H9 (cell line): ENCODE data around the gene TNNI3. TPM values are rescaled to one million over a fixed set of nuclear protein-coding genes. Genes with fewer than 3 reads are reported as not detected.

Experiments used
- DNase-seq: peaks from one replicate; pipeline ENCODE4 v3.0.0-alpha.2; 2017
- H2AFZ ChIP-seq: one replicate; pipeline ENCODE4 v1.6.1; 2013; ENCODE audit warnings: mild to moderate bottlenecking, low read length, control low read depth, moderate library complexity
- H2AK5ac ChIP-seq: 2 replicates; pipeline ENCODE4 v1.6.1; 2013; ENCODE audit warnings: low read length, control low read depth, mixed read lengths; ENCODE audit not compliant: insufficient read length
- H2BK120ac ChIP-seq: one replicate; pipeline ENCODE4 v1.6.1; 2013; ENCODE audit warnings: low read depth, mild to moderate bottlenecking, low read length, control low read depth, inconsistent platforms; ENCODE audit not compliant: poor library complexity, severe bottlenecking
- H2BK12ac ChIP-seq: 2 replicates; pipeline ENCODE4 v1.6.1; 2013; ENCODE audit warnings: low read length, control low read depth, mixed read lengths, low read depth; ENCODE audit not compliant: insufficient read length
- H2BK15ac ChIP-seq: 2 replicates; pipeline ENCODE4 v1.6.1; 2013; ENCODE audit warnings: low read depth, low read length, control low read depth
- H2BK20ac ChIP-seq: one replicate; pipeline ENCODE4 v1.6.1; 2013; ENCODE audit warnings: low read depth, mild to moderate bottlenecking, low read length, control low read depth, inconsistent platforms; ENCODE audit not compliant: poor library complexity, severe bottlenecking
- H2BK5ac ChIP-seq: 2 replicates; pipeline ENCODE4 v1.6.1; 2013; ENCODE audit warnings: low read length, control low read depth, mixed read lengths; ENCODE audit not compliant: insufficient read length
- H3K14ac ChIP-seq: 2 replicates; pipeline ENCODE4 v1.6.1; 2013; ENCODE audit warnings: low read length, control low read depth; ENCODE audit not compliant: insufficient read depth
- H3K18ac ChIP-seq: 2 replicates; pipeline ENCODE4 v1.6.1; 2013; ENCODE audit warnings: low read depth, mild to moderate bottlenecking, mixed read lengths, low read length, control low read depth; ENCODE audit not compliant: insufficient read length
- H3K23ac ChIP-seq: 2 replicates; pipeline ENCODE4 v1.6.1; 2013; ENCODE audit warnings: low read length, control low read depth, mixed read lengths, low read depth; ENCODE audit not compliant: insufficient read length
- H3K23me2 ChIP-seq: 2 replicates; pipeline ENCODE4 v1.6.1; 2013; ENCODE audit warnings: low read depth, mild to moderate bottlenecking, mixed read lengths, low read length, control low read depth; ENCODE audit not compliant: insufficient read length, poor library complexity, severe bottlenecking
- H3K27ac ChIP-seq: 2 replicates; pipeline ENCODE4 v1.5.1; 2013; ENCODE audit warnings: low read length, control low read depth, mixed read lengths, low read depth; ENCODE audit not compliant: insufficient read length
- H3K27me3 ChIP-seq: 2 replicates; pipeline ENCODE4 v1.6.1; 2013; ENCODE audit warnings: low read length, control low read depth, inconsistent platforms; ENCODE audit not compliant: insufficient read depth
- H3K4ac ChIP-seq: 2 replicates; pipeline ENCODE4 v1.6.1; 2013; ENCODE audit warnings: low read depth, mild to moderate bottlenecking, control low read depth, inconsistent platforms, low read length, moderate library complexity
- H3K4me1 ChIP-seq: 2 replicates; pipeline ENCODE4 v1.6.1; 2013; ENCODE audit warnings: low read length, control low read depth, inconsistent platforms; ENCODE audit not compliant: insufficient read depth
- H3K4me2 ChIP-seq: 2 replicates; pipeline ENCODE4 v1.6.1; 2013; ENCODE audit warnings: low read length, control low read depth, mixed read lengths; ENCODE audit not compliant: insufficient read length, insufficient read depth
- H3K56ac ChIP-seq: 2 replicates; pipeline ENCODE4 v1.6.1; 2013; ENCODE audit warnings: low read depth, mild to moderate bottlenecking, mixed read lengths, low read length, control low read depth; ENCODE audit not compliant: insufficient read length
- H3K79me1 ChIP-seq: 2 replicates; pipeline ENCODE4 v1.6.1; 2013; ENCODE audit warnings: low read depth, mild to moderate bottlenecking, moderate library complexity, low read length, control low read depth, inconsistent platforms; ENCODE audit not compliant: insufficient read depth, poor library complexity, severe bottlenecking
- H3K79me2 ChIP-seq: 2 replicates; pipeline ENCODE4 v1.6.1; 2013; ENCODE audit warnings: low read length, control low read depth, inconsistent platforms; ENCODE audit not compliant: insufficient read depth
- H3K9ac ChIP-seq: 2 replicates; pipeline ENCODE4 v1.6.1; 2013; ENCODE audit warnings: low read length, control low read depth, mixed read lengths; ENCODE audit not compliant: insufficient read length; ENCODE audit errors: extremely low read depth
- H3K9me3 ChIP-seq: one replicate; pipeline ENCODE4 v1.6.1; 2013; ENCODE audit warnings: low read depth, low read length, inconsistent platforms; ENCODE audit not compliant: control insufficient read depth
- H3T11ph ChIP-seq: one replicate; pipeline ENCODE4 v1.6.1; 2013; ENCODE audit warnings: mild to moderate bottlenecking, low read length, control low read depth, inconsistent platforms
- H4K20me1 ChIP-seq: one replicate; pipeline ENCODE4 v1.6.1; 2013; ENCODE audit not compliant: control insufficient read depth, insufficient read length, insufficient read depth
- H4K5ac ChIP-seq: 2 replicates; pipeline ENCODE4 v1.6.1; 2013; ENCODE audit warnings: low read depth, mild to moderate bottlenecking, mixed read lengths, low read length, control low read depth; ENCODE audit not compliant: insufficient read length
- H4K8ac ChIP-seq: replicated peaks from 2 replicates; pipeline ENCODE4 v1.6.1; 2013; ENCODE audit warnings: low read length, control low read depth, mixed read lengths, low read depth; ENCODE audit not compliant: insufficient read length
- H4K91ac ChIP-seq: 2 replicates; pipeline ENCODE4 v1.6.1; 2013; ENCODE audit warnings: low read depth, mild to moderate bottlenecking, moderate library complexity, mixed read lengths, low read length, control low read depth; ENCODE audit not compliant: insufficient read length
- H3K27ac Mint-ChIP-seq, 3 experiments: 2 replicates in 2 of 3; 3 replicates in 1 of 3; pipeline ENCODE4 v1.8.0; 2020 to 2021; ENCODE audit warnings: mixed read lengths in 3 of 3, mild to moderate bottlenecking in 1 of 3, moderate library complexity in 1 of 3
- H3K27me3 Mint-ChIP-seq: 2 replicates; pipeline ENCODE4 v1.8.0; 2021; ENCODE audit warnings: low read depth, mild to moderate bottlenecking, moderate library complexity, mixed read lengths
- H3K36me3 Mint-ChIP-seq, 3 experiments: 2 replicates in 2 of 3; 3 replicates in 1 of 3; pipeline ENCODE4 v1.8.0; 2020 to 2021; ENCODE audit warnings: low read depth in 3 of 3, mixed read lengths in 3 of 3; ENCODE audit not compliant: insufficient read depth in 1 of 3
- H3K4me1 Mint-ChIP-seq, 2 experiments: 2 replicates each; pipeline ENCODE4 v1.8.0; 2020; ENCODE audit warnings: mixed read lengths in 2 of 2
- H3K4me3 Mint-ChIP-seq, 2 experiments: 2 replicates in 1 of 2; 3 replicates in 1 of 2; pipeline ENCODE4 v1.8.0; 2020 to 2021; ENCODE audit warnings: mild to moderate bottlenecking in 2 of 2, mixed read lengths in 2 of 2, moderate library complexity in 1 of 2
- H3K9me3 Mint-ChIP-seq, 2 experiments: 2 replicates in 1 of 2; 3 replicates in 1 of 2; pipeline ENCODE4 v1.8.0; 2020; ENCODE audit warnings: mild to moderate bottlenecking in 2 of 2, mixed read lengths in 2 of 2, moderate library complexity in 1 of 2
- CTCF ChIP-seq: fragments of 200-600 bp; sonication (generic); conservative IDR thresholded peaks from 3 replicates; pipeline ENCODE4 v1.8.0; 2021; ENCODE audit warnings: antibody characterized with exemption, mild to moderate bottlenecking
- WGBS: extraction: QIAGEN DNeasy Blood & Tissue Kit; methylation state at CpG from one replicate; pipeline ENCODE4 v1.1.7; 2013; ENCODE audit warnings: missing lambda C conversion rate, low lambda C conversion rate, mixed read lengths; ENCODE audit not compliant: insufficient read length; ENCODE audit errors: extremely low coverage; 5-methylcytosine and 5-hydroxymethylcytosine counted together
- total RNA-seq: library from RNA; stranded (reverse); gene quantifications from 2 replicates; pipeline ENCODE4 v1.2.1, GENCODE V29; 2021

The TNNI3 gene
- total RNA-seq, 1 experiment from 2014 or later, result 36.9 TPM

- no peak overlapping the region for H2BK20ac ChIP-seq
- peaks cover 5% of the 10 kb centered on the region for H3K79me1 ChIP-seq
- H3T11ph ChIP-seq, result no peak overlapping the region
- H3K36me3 Mint-ChIP-seq, result peaks cover 8 to 21% (median 16%) of the 10 kb centered on the region in 3 experiments; a peak in 6 of 7 replicates
- no peak overlapping the region for H4K8ac ChIP-seq
- peak overlapping the region; percentile 27 for H2BK120ac ChIP-seq
- H3K27ac ChIP-seq, result no peak overlapping the region
- peak overlapping the region in 2 of 3 experiments; percentile 64 to 76; a peak in 4 of 7 replicates for H3K27ac Mint-ChIP-seq
- peak; percentile 54; the same call in 2 of the 3 replicates for TF ChIP-seq CTCF
- H4K91ac ChIP-seq, result no peak overlapping the region
- peak overlapping the region; percentile 64 for H3K18ac ChIP-seq
- no CpG with 5 or more reads among the region's 23 CpGs for WGBS
- H2BK15ac ChIP-seq, result no peak overlapping the region
- H3K4me2 ChIP-seq, result no peak overlapping the region
- no peaks in the 10 kb centered on the region for H3K9me3 Mint-ChIP-seq
- peaks cover 13% of the 10 kb centered on the region for H3K23me2 ChIP-seq
- H3K27me3 Mint-ChIP-seq, result no peaks in the 10 kb centered on the region
- no peak overlapping the region for H2BK12ac ChIP-seq
- no peaks in the 10 kb centered on the region for H3K9me3 ChIP-seq
- H3K9ac ChIP-seq, result no peak overlapping the region
- H2BK5ac ChIP-seq, result no peak overlapping the region
- DNase-seq, result peak; percentile 66
- H3K4me3 Mint-ChIP-seq, result no peak overlapping the region; a peak in 1 of 5 replicates
- peaks cover 7% of the 10 kb centered on the region; the same call in 1 of the 2 replicates for H3K79me2 ChIP-seq
- H3K4ac ChIP-seq, result no peak overlapping the region; the same call in 1 of the 2 replicates
- H3K23ac ChIP-seq, result no peak overlapping the region
- no peak overlapping the region for H2AK5ac ChIP-seq
- no peak overlapping the region for H3K14ac ChIP-seq
- no peaks in the 10 kb centered on the region for H4K20me1 ChIP-seq
- H4K5ac ChIP-seq, result no peak overlapping the region
- peaks cover 16 to 24% of the 10 kb centered on the region in 2 experiments for H3K4me1 Mint-ChIP-seq
- H3K27me3 ChIP-seq, result no peaks in the 10 kb centered on the region
- no peaks in the 10 kb centered on the region for H3K4me1 ChIP-seq
- no peak overlapping the region for H3K56ac ChIP-seq
- no peak overlapping the region for H2AFZ ChIP-seq
Measured at GRCh38 chr19:55112777-55113569, 44.6 kb downstream of the TNNI3 start.
